ENCODE data around the gene TBX10. TPM values are rescaled to one million over a fixed set of nuclear protein-coding genes. Genes with fewer than 3 reads are reported as not detected.
A peak's percentile ranks its signal among the peaks of the same experiment; 100 is the strongest.

TBX10 gene
- total RNA-seq, 1 experiment from 2014 or later = not detected

GRCh38 chr11:67629386-67630227 is 10.0 kb downstream of the TBX10 start, which contains the start of gene NUDT8:
Gene NUDT8 (minus strand): TSS chr11:67629937. CDS start chr11:67629911, 26 bp downstream.
- peak within 1 kb of the TSS; percentile 35 for H2AFZ ChIP-seq (ENCODE audit: low read depth, low read length, poor library complexity, severe bottlenecking)
- no peaks in the 10 kb centered on the region for H3K9me2 ChIP-seq (ENCODE audit: insufficient read depth)
- no TSS peak for BruUV-seq (replicated peaks)
- H4K20me1 ChIP-seq (ENCODE audit: insufficient read depth) = no peaks in the 10 kb centered on the region
- ATAC-seq (peak; percentile 71), DNase-seq (ENCODE audit: low read depth, low spot score) (peak; percentile 63)
- peak within 1 kb of the TSS; percentile 96 for H3K4me2 ChIP-seq (ENCODE audit: low read length)
- H3K27me3 ChIP-seq (ENCODE audit: insufficient read depth, low read length) = no peaks in the 10 kb centered on the region
- peak within 1 kb of the TSS; percentile 96 for H3K27ac ChIP-seq (ENCODE audit: low read depth, low read length)
- H3K79me2 ChIP-seq (ENCODE audit: insufficient read depth, low read length) = no peaks in the 10 kb centered on the region
- RAD21 ChIA-PET (ENCODE audit: low non-redundant PET in 1 of 2, low total read pairs in 2 of 2, uncharacterized antibody in 2 of 2, unreplicated experiment in 2 of 2) = interaction anchor here (1.0 to 1.3 kb wide), 2 partner anchors 30 to 84 kb away, joined by 3 to 6 read pairs; no protein-coding TSS in a partner anchor
- H3K9ac ChIP-seq (ENCODE audit: low read length) = peak within 1 kb of the TSS; percentile 75
- H3K36me3 ChIP-seq (ENCODE audit: control insufficient read depth in 1 of 2, insufficient read depth in 2 of 2, low read length in 2 of 2) = no peaks in the 10 kb centered on the region
- CTCF ChIA-PET = interaction anchor here (0.6 to 2.9 kb wide), 21 partner anchors 9 to 228 kb away, joined by 3 to 34 read pairs (median 9); partner anchors contain the start of genes ACY3, GSTP1, PPP1CA and TBX10
- no peaks in the 10 kb centered on the region for H3K9me3 ChIP-seq (ENCODE audit: control insufficient read depth in 1 of 2, insufficient read depth in 1 of 2, low read depth in 1 of 2, low read length in 2 of 2)
- intact Hi-C loops (cut with micrococcal nuclease) = loop anchor here (10.0 kb wide), 1 partner anchor 85 kb away; no protein-coding TSS in a partner anchor
- POLR2A ChIA-PET = interaction anchor here (0.6 to 1.2 kb wide), 7 partner anchors 9 to 606 kb away, joined by 3 to 6 read pairs (median 3); no protein-coding TSS in a partner anchor
- peak within 1 kb of the TSS; percentile 58 to 65 for H3K4me3 ChIP-seq (replicated peaks in 1 of 2; ENCODE audit: low read depth in 1 of 2, low read length in 2 of 2)
- H3K4me1 ChIP-seq (ENCODE audit: control insufficient read depth in 1 of 2, insufficient read depth in 2 of 2, low read length in 2 of 2) = peaks cover 5 to 25% of the 10 kb centered on the region in 2 experiments; a peak in 3 of 4 replicates
- no peak for TF ChIP-seq EGR1 (IDR thresholded peaks at IDR 0.05; ENCODE audit: low read depth)
- TF ChIP-seq CTCF (IDR thresholded peaks at IDR 0.05 in 2 of 3, conservative IDR thresholded peaks at IDR 0.05 in 1 of 3; ENCODE audit: borderline replicate concordance in 1 of 3, insufficient read depth in 1 of 3, low read depth in 2 of 3, low read length in 2 of 3) = peak; percentile 86 to 89 (median 87)
- TF ChIP-seq ELF1 (IDR thresholded peaks at IDR 0.05; ENCODE audit: borderline replicate concordance, low read depth) = no peak
- peak; percentile 81 for TF ChIP-seq POLR2A (IDR thresholded peaks at IDR 0.05; ENCODE audit: borderline replicate concordance, extremely low read depth, insufficient read depth, insufficient read length)
- peak; percentile 90 for TF ChIP-seq MAX (IDR thresholded peaks at IDR 0.05)
- TF ChIP-seq CBX3 (IDR thresholded peaks at IDR 0.05; ENCODE audit: low read depth) = no peak
- TF ChIP-seq JUND (IDR thresholded peaks at IDR 0.05) = no peak
- TF ChIP-seq FOSL1 (IDR thresholded peaks at IDR 0.05; ENCODE audit: low read depth) = no peak
- no peak; the same call in 1 of the 2 replicates for TF ChIP-seq SIN3A (IDR thresholded peaks at IDR 0.05; ENCODE audit: low read depth)
- TF ChIP-seq SRF (IDR thresholded peaks at IDR 0.05; ENCODE audit: low read depth) = no peak
- no peak for TF ChIP-seq YY1 (IDR thresholded peaks at IDR 0.05; ENCODE audit: extremely low read depth, insufficient replicate concordance, low read depth, low read length)
- peak; percentile 59; the same call in 1 of the 2 replicates for TF ChIP-seq POLR2AphosphoS5 (IDR thresholded peaks at IDR 0.05; ENCODE audit: low read depth, low read length)
- peak; percentile 83 for TF ChIP-seq RAD21 (IDR thresholded peaks at IDR 0.05; ENCODE audit: low read depth)
- TF ChIP-seq ZBTB33 (IDR thresholded peaks at IDR 0.05; ENCODE audit: extremely low read depth, insufficient replicate concordance, low read length) = no peak
- TF ChIP-seq REST (IDR thresholded peaks at IDR 0.05; ENCODE audit: low read depth) = no peak
- no peak for TF ChIP-seq TCF7L2 (IDR thresholded peaks at IDR 0.05; ENCODE audit: borderline replicate concordance, extremely low read depth, insufficient read depth, insufficient read length)
- no peak for TF ChIP-seq EZH2 (IDR thresholded peaks at IDR 0.05)
- TF ChIP-seq SP1 (IDR thresholded peaks at IDR 0.05; ENCODE audit: low read depth) = no peak

Data from HCT116 (cell line).